ENCODE measurements around the gene SH3PXD2B.

DNA sequence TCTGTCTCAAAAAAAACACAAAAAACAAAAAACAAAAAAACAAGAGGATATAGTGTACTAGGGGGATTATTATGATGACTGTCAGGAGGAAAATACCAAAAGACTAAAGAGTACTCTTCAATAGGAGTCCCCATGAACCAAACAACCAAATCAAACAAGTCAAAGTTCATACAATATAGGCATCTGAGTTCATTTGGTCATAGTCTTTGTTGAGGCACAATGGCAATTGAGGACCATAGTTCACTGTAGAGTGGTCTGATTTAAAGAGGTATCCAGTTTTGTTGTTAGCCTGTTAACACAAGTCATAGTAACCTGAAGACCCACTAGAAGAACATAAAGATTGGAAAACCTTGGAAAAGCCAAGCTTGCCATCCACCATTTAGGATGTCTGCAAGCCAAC is 159.5 kb downstream of the SH3PXD2B start:
- TF ChIP-seq, protein P1, sequence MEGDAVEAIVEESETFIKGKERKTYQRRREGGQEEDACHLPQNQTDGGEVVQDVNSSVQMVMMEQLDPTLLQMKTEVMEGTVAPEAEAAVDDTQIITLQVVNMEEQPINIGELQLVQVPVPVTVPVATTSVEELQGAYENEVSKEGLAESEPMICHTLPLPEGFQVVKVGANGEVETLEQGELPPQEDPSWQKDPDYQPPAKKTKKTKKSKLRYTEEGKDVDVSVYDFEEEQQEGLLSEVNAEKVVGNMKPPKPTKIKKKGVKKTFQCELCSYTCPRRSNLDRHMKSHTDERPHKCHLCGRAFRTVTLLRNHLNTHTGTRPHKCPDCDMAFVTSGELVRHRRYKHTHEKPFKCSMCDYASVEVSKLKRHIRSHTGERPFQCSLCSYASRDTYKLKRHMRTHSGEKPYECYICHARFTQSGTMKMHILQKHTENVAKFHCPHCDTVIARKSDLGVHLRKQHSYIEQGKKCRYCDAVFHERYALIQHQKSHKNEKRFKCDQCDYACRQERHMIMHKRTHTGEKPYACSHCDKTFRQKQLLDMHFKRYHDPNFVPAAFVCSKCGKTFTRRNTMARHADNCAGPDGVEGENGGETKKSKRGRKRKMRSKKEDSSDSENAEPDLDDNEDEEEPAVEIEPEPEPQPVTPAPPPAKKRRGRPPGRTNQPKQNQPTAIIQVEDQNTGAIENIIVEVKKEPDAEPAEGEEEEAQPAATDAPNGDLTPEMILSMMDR (IDR thresholded peaks at IDR 0.05) = no peak
- TF ChIP-seq POLR2A (IDR thresholded peaks at IDR 0.05) = no peak

All from lower leg skin (tissue), 3 donors.